ENCODE results near the gene DVL3. TPM values are rescaled to one million over a fixed set of nuclear protein-coding genes. Genes with fewer than 3 reads are reported as not detected.

Gene DVL3
- total RNA-seq, 4 donors from 2014 or later = 45.2 to 86.5 (median 66.1) TPM

DNA sequence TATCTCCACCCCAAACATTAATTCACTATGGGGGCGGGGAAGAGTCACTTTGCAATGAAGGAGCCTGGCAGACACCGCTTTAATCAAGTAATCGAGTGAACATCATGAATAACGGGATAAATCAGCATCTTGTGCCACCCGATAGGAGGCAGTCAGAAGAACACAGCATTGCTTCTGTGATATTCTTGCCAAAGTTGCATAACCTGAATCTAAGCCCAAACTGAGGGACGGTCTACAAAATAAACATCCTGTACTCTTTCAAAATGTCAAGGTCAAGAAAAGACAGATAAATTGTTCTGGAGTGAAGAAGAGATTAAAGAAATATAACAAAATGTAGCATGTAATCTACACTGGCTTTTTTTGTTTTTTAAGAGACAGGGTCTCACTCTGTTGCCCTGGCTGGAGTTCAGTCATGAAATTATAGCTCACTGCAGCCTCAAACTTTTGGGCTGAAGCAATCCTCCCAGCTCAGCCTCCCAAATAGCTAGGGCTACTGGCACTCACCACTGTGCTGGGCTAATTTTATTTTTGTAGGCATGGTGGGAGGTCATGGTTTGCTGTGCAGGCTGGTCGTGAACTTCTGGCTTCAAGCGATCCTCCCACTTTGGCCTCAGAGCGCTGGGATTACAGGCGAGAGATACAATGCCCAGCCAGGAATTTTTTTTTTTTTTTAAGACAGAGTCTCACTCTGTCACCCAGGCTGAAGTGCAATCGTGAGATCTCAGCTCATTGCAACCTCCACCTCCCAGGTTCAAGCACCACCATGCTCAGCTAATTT is 54.2 kb downstream of the DVL3 start:
- DNase-seq (ENCODE audit: low spot score in 2 of 2) = no peak

DNA sequence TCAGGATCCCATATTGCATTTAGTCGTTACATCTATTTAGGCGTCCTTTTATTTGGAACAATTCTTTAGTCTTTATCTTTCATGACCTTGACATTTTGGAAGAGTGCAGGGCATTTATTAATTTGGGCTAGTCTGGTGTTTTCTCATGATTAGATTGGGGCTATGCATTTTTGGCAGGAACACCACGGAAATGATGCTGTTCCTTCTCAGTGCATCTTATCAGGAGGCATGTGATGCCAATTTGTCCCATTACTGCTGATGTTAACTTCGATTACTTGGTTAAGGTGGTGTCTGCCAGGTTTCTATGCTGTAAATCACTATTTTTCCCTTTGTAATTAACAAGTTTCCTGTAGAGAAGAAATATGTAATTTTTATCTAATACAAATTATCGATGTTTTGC is 56.1 kb downstream of the DVL3 start:
- Histone ChIP-seq H3K9me3 (no peaks in the 10 kb centered on the region), H3K27ac (no peak overlapping the region), H3K4me3 (no peak overlapping the region), H3K4me1 (no peaks in the 10 kb centered on the region), H3K27me3 (peaks cover 0 to 9% of the 10 kb centered on the region in 2 donors), H3K36me3 (no peaks in the 10 kb centered on the region)
- WGBS, 2 donors = 76 to 80% methylated on average over 5 of the region's 5 CpGs
- TF ChIP-seq POLR2A (IDR thresholded peaks at IDR 0.05) (no peak), EP300 (IDR thresholded peaks at IDR 0.05) (no peak)
- TF ChIP-seq, protein P1, sequence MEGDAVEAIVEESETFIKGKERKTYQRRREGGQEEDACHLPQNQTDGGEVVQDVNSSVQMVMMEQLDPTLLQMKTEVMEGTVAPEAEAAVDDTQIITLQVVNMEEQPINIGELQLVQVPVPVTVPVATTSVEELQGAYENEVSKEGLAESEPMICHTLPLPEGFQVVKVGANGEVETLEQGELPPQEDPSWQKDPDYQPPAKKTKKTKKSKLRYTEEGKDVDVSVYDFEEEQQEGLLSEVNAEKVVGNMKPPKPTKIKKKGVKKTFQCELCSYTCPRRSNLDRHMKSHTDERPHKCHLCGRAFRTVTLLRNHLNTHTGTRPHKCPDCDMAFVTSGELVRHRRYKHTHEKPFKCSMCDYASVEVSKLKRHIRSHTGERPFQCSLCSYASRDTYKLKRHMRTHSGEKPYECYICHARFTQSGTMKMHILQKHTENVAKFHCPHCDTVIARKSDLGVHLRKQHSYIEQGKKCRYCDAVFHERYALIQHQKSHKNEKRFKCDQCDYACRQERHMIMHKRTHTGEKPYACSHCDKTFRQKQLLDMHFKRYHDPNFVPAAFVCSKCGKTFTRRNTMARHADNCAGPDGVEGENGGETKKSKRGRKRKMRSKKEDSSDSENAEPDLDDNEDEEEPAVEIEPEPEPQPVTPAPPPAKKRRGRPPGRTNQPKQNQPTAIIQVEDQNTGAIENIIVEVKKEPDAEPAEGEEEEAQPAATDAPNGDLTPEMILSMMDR (IDR thresholded peaks at IDR 0.05) = no peak
- no peak for DNase-seq (ENCODE audit: low spot score in 2 of 2)

More for the DNA sequence above, 54.2 kb downstream of the DVL3 start:
- H3K27ac ChIP-seq = no peak overlapping the region
- TF ChIP-seq, protein P1 (IDR thresholded peaks at IDR 0.05) = no peak
- TF ChIP-seq EP300 (IDR thresholded peaks at IDR 0.05) (no peak), POLR2A (IDR thresholded peaks at IDR 0.05) (no peak)
- H3K4me3 ChIP-seq = no peak overlapping the region
- H3K27me3 ChIP-seq = peaks cover 0 to 15% of the 10 kb centered on the region in 2 donors
- no peaks in the 10 kb centered on the region for H3K36me3 ChIP-seq
- 54 to 62% methylated on average over 11 of the region's 11 CpGs for WGBS, 2 donors
- H3K4me1 ChIP-seq = no peaks in the 10 kb centered on the region
- H3K9me3 ChIP-seq = no peaks in the 10 kb centered on the region

DNA sequence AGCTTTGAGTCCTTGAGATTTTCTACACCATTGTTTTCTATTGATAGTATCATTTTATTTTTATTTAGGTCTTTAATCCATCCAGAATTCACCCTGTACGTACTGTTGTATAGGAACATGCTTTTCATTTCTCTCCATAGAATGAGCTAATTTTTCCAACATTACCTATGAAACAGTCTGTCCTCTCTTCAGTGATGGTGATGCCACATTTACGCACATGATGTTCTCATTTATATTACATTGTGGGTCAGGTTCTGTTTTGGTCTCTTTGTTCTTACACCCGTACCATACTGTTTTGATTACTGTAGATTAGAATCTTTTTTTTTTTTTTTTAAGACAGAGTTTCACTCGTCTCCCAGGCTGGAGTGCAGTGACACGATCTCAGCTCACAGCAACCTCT is 56.5 kb downstream of the DVL3 start:
- no peaks in the 10 kb centered on the region for H3K9me3 ChIP-seq
- no peaks in the 10 kb centered on the region for H3K36me3 ChIP-seq
- H3K4me3 ChIP-seq = no peak overlapping the region
- TF ChIP-seq POLR2A (IDR thresholded peaks at IDR 0.05) (no peak), EP300 (IDR thresholded peaks at IDR 0.05) (no peak)
- TF ChIP-seq, protein P1 (IDR thresholded peaks at IDR 0.05) = no peak
- WGBS, 2 donors = 74 to 76% methylated on average over 5 of the region's 5 CpGs
- no peak overlapping the region for H3K27ac ChIP-seq
- H3K27me3 ChIP-seq = peaks cover 0 to 5% of the 10 kb centered on the region in 2 donors
- H3K4me1 ChIP-seq = no peaks in the 10 kb centered on the region
- DNase-seq (ENCODE audit: low spot score in 2 of 2) = no peak

DNA sequence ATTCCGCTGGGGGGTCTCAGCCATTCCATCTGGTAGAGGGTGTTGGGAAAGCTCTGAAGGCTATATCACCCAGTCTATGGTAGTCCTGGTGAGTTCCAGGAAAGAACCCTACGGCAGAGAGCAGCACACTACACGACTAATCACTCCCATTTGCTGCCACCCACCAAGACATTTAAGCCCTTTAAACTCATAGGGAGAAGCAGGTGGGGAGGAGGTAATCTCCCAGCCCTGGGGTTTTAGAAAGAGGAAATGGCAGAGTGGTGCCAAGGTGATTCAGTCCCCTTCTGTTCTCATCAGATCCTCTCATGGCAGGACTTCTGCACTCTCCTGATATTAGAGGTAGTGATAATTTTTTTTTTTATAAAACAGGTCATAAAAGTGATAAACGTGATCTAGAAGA is 63.6 kb downstream of the DVL3 start:
- DNase-seq (ENCODE audit: low spot score in 2 of 2) = no peak
- H3K27me3 ChIP-seq = peaks cover 0 to 14% of the 10 kb centered on the region in 2 donors
- no peaks in the 10 kb centered on the region for H3K9me3 ChIP-seq
- no peaks in the 10 kb centered on the region for H3K36me3 ChIP-seq
- 39 to 58% methylated on average over 4 of the region's 4 CpGs for WGBS, 2 donors
- TF ChIP-seq POLR2A (IDR thresholded peaks at IDR 0.05) = no peak
- TF ChIP-seq EP300 (IDR thresholded peaks at IDR 0.05) = no peak
- TF ChIP-seq, protein P1 (IDR thresholded peaks at IDR 0.05) = no peak
- H3K27ac ChIP-seq = no peak overlapping the region
- H3K4me3 ChIP-seq = no peak overlapping the region
- H3K4me1 ChIP-seq = no peaks in the 10 kb centered on the region

DNA sequence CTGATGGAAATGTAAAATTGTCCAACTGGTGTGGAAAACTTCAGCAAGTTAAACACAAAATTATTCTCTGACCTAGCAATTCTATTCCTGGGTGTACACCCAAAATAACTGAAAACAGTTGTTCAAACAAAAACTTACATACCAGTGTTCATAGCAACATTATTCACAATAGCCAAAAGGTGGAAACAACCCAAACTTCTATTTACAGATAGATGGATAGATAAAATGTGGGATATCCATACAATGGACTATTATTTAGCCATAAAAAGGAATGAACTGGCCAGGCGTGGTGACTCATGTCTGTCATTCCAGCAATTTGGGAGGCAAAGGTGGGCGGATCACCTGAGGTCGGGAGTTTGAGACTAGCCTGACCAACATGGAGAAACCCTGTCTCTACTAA is 67.3 kb downstream of the DVL3 start:
- DNase-seq (ENCODE audit: low spot score in 2 of 2) = no peak
- H3K36me3 ChIP-seq = no peaks in the 10 kb centered on the region
- H3K27me3 ChIP-seq = peaks cover 0 to 34% of the 10 kb centered on the region in 2 donors
- H3K4me1 ChIP-seq = no peaks in the 10 kb centered on the region
- no peak overlapping the region for H3K4me3 ChIP-seq
- TF ChIP-seq POLR2A (IDR thresholded peaks at IDR 0.05) (no peak), EP300 (IDR thresholded peaks at IDR 0.05) (no peak)
- TF ChIP-seq, protein P1 (IDR thresholded peaks at IDR 0.05) = no peak
- H3K27ac ChIP-seq = no peak overlapping the region
- 72 to 86% methylated on average over 3 of the region's 3 CpGs for WGBS, 2 donors
- no peaks in the 10 kb centered on the region for H3K9me3 ChIP-seq
